KMS-11 (cell line): ENCODE results near the gene LCA5L.

Source experiments
- H2AFZ ChIP-seq: fragments of 200-600 bp; sonication (generic); 2 replicates; pipeline ENCODE4 v1.6.1; 2016; ENCODE audit warnings: antibody characterized with exemption, mixed run types, low read depth
- H3K27ac ChIP-seq: fragments of 200-600 bp; sonication (generic); 2 replicates; pipeline ENCODE4 v1.6.1; 2016; ENCODE audit warnings: mild to moderate bottlenecking, mixed run types
- H3K27me3 ChIP-seq: fragments of 200-600 bp; sonication (generic); 2 replicates; pipeline ENCODE4 v1.6.1; 2017; ENCODE audit warnings: mild to moderate bottlenecking, low read depth, mixed run types, moderate library complexity; ENCODE audit not compliant: insufficient read depth
- H3K36me3 ChIP-seq: fragments of 200-600 bp; sonication (generic); 2 replicates; pipeline ENCODE4 v1.6.1; 2017; ENCODE audit warnings: mild to moderate bottlenecking, mixed run types; ENCODE audit not compliant: insufficient read depth
- H3K4me1 ChIP-seq: fragments of 200-600 bp; sonication (generic); 2 replicates; pipeline ENCODE4 v1.6.1; 2016; ENCODE audit warnings: mild to moderate bottlenecking, low read depth, mixed run types; ENCODE audit not compliant: poor library complexity, severe bottlenecking
- H3K4me2 ChIP-seq: fragments of 200-600 bp; sonication (generic); 2 replicates; pipeline ENCODE4 v1.7.0; 2016; ENCODE audit warnings: mild to moderate bottlenecking, mixed run types
- H3K4me3 ChIP-seq: fragments of 200-600 bp; sonication (generic); IDR thresholded peaks from 2 replicates; pipeline ENCODE4 v1.6.1; 2017; ENCODE audit warnings: low read depth, low read length, mixed read lengths; ENCODE audit not compliant: insufficient read depth
- H3K79me2 ChIP-seq: fragments of 200-600 bp; sonication (generic); 2 replicates; pipeline ENCODE4 v1.6.1; 2016; ENCODE audit warnings: low read depth, mixed run types; ENCODE audit not compliant: insufficient read depth
- H3K9ac ChIP-seq: fragments of 200-600 bp; sonication (generic); 2 replicates; pipeline ENCODE4 v1.6.1; 2016; ENCODE audit warnings: mild to moderate bottlenecking, mixed run types
- H4K20me1 ChIP-seq: fragments of 200-600 bp; sonication (generic); 2 replicates; pipeline ENCODE4 v1.6.1; 2016; ENCODE audit warnings: mild to moderate bottlenecking, mixed run types; ENCODE audit not compliant: insufficient read depth
- TF ChIP-seq, protein P1 (sequence below): fragments of 200-600 bp; sonication (generic); conservative IDR thresholded peaks from 2 replicates; pipeline ENCODE4 v1.6.1; 2017; ENCODE audit warnings: low read depth, mild to moderate bottlenecking, antibody characterized with exemption, low read length, moderate library complexity, mixed read lengths

LCA5L gene

DNA sequence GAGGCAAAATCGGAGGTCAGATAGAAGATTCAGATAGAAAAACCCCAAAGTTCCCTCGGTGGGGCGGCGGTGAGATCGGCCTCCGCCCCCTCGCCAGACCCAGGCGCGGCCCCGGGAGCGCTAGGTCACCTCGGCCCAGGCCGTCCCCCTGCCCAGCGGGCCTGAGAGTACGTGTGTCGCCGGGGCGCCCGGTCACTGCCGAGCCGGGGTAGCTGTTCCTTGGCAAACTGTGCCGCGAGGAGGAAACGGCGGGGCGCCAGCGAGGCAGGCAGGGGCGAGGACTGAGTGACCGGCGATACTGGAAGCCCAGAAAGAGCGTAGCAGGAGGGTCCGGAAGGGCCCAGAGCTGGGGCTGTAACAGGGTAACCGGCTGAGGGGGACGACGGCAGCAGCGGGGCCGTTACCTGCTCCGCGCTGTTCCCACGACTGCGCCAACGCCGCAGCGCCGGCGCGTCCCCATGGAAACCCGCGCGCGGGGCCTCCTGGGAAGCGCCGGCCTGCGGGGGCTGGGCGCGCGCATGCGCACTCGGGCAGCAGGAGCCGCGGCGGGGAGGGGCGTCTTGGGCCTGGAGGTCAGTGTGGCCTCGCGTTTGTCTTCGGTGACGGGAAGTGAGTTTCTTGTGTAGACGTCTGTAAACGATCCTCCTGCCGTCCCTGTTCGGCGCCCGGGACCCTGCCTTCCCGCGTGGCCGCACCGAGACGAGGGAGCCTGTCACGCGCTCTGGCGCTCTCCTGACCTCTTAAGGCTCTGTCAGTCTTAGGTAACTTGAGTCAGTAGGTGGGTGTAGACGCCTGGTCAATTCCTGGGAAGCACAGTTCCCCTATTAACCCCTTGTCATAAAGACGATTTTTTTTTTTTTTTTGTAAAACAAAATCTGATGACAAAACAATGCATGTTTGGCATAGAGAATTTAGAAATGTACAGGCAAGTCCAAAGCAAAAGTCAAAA lies at the start of gene LCA5L:
LCA5L (minus strand) TSS at position 458 of the 949 bp plus-strand sequence. CDS start 17,285 bp downstream, outside the sequence.
- H3K36me3 ChIP-seq: no peaks in the 10 kb centered on the region
- TF ChIP-seq, protein P1, sequence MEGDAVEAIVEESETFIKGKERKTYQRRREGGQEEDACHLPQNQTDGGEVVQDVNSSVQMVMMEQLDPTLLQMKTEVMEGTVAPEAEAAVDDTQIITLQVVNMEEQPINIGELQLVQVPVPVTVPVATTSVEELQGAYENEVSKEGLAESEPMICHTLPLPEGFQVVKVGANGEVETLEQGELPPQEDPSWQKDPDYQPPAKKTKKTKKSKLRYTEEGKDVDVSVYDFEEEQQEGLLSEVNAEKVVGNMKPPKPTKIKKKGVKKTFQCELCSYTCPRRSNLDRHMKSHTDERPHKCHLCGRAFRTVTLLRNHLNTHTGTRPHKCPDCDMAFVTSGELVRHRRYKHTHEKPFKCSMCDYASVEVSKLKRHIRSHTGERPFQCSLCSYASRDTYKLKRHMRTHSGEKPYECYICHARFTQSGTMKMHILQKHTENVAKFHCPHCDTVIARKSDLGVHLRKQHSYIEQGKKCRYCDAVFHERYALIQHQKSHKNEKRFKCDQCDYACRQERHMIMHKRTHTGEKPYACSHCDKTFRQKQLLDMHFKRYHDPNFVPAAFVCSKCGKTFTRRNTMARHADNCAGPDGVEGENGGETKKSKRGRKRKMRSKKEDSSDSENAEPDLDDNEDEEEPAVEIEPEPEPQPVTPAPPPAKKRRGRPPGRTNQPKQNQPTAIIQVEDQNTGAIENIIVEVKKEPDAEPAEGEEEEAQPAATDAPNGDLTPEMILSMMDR: 0 out of 2 replicates have a peak, but pooled peaks have one; percentile 14

DNA sequence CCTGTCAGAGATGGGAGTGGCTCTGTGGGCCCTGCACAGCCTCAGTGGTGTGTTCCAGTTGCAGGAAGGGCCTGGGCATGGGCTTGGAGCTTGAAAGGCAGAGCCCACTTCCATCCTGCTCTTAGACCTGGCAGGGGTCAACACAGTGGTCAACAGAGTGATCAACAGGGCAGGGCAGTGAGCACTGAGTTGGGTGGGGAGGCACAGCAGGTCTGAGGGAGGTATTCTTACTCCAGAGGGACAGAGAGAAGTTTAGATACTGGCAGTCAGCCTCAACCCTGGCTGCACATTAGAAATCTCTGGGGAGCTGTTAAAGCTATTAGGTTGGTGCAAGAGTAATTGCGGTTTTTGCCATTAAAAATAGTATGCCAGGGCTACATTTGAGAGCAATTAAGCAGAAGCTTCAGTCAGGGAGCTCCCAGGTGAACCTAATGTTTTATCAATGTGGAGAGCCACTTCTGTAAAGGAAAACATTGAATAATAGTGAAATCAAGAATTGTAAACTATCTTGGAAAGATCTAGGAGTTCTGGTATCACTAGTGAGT lies 43.9 kb upstream of the LCA5L start:
- H3K4me3 ChIP-seq: no peak overlapping the region
- no peak overlapping the region for H3K4me2 ChIP-seq
- no peaks in the 10 kb centered on the region for H3K27me3 ChIP-seq
- H3K4me1 ChIP-seq: no peaks in the 10 kb centered on the region
- no peaks in the 10 kb centered on the region for H3K36me3 ChIP-seq
- no peaks in the 10 kb centered on the region for H4K20me1 ChIP-seq
- H2AFZ ChIP-seq: no peak overlapping the region
- TF ChIP-seq, protein P1: no peak
- H3K79me2 ChIP-seq: no peaks in the 10 kb centered on the region
- no peak overlapping the region for H3K9ac ChIP-seq
- no peak overlapping the region for H3K27ac ChIP-seq

More for the DNA sequence above, at the start of gene LCA5L:
- peak within 1 kb of the TSS; percentile 4 for H3K4me3 ChIP-seq
- H3K4me1 ChIP-seq: peaks cover 10% of the 10 kb centered on the region
- H3K9ac ChIP-seq: peak within 1 kb of the TSS; percentile 72
- H3K27me3 ChIP-seq: no peaks in the 10 kb centered on the region; the same call in 1 of the 2 replicates
- no peaks in the 10 kb centered on the region for H4K20me1 ChIP-seq
- peak within 1 kb of the TSS; percentile 49 for H3K27ac ChIP-seq
- H3K4me2 ChIP-seq: peak within 1 kb of the TSS; percentile 53
- H2AFZ ChIP-seq: peak within 1 kb of the TSS; percentile 98
- H3K79me2 ChIP-seq: no peaks in the 10 kb centered on the region

DNA sequence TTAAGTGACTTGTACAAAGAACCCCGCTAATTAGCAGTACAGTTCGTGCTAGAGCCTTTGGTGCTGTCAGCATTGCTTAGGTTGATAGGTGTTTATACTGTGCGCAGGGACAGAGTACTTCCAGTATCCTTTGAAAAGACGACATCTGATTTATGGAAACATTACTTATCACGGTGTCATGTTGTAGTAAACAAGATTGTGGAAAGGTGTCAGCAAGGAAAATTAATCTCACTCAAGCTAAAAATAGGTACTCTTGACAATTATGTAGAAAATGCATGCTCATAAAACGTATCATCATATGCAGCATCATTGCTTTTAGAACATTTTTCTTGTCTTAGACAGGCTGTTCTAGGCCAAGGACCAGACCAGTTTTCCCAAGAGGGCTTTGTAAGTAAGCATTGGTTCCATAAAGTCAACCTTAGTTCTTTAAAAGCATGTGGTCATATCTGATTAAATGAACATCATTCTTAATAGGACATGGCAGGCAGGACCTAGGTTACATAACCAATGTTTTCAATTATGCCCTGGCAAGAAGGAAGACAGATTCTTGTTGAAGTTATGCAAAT lies 39.2 kb upstream of the LCA5L start:
- TF ChIP-seq, protein P1: no peak
- Histone ChIP-seq H3K4me2 (no peak overlapping the region), H3K9ac (no peak overlapping the region), H3K36me3 (no peaks in the 10 kb centered on the region), H2AFZ (no peak overlapping the region), H3K4me3 (no peak overlapping the region), H3K4me1 (no peaks in the 10 kb centered on the region), H3K27me3 (no peaks in the 10 kb centered on the region), H4K20me1 (no peaks in the 10 kb centered on the region), H3K27ac (no peak overlapping the region), H3K79me2 (no peaks in the 10 kb centered on the region)

DNA sequence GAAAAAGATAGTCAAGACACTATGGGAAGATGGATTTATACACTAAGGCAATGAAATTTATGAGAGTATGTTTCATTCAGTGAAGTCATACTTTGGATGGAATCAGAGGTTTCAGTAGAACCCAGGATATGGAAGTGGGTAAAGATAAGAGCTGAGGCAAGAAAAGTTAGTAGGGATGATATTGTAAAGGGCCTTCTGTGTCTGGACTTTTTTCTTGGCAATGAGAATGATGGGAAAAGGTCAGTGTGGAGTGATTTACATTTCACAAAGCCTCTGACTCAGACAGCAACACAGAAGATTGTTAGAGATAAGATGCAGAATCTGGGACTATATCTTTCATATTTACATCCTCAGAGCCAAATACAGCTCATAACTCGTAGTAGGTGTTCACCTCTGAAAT lies 38.3 kb upstream of the LCA5L start:
- Histone ChIP-seq H3K36me3 (no peaks in the 10 kb centered on the region), H3K4me2 (no peak overlapping the region), H2AFZ (no peak overlapping the region), H3K79me2 (no peaks in the 10 kb centered on the region), H3K4me1 (no peaks in the 10 kb centered on the region), H3K9ac (no peak overlapping the region), H3K27me3 (no peaks in the 10 kb centered on the region), H3K4me3 (no peak overlapping the region), H3K27ac (no peak overlapping the region), H4K20me1 (no peaks in the 10 kb centered on the region)
- TF ChIP-seq, protein P1: no peak
